CD4-positive, alpha-beta memory T cell (primary cell): ENCODE measurements around the gene VWA2. TPM values are rescaled to one million over a fixed set of nuclear protein-coding genes. Genes with fewer than 3 reads are reported as not detected.

Experiments used
- CTCF ChIA-PET: fragments of 350-600 bp; sonication (Branson Sonifier 250); formaldehyde crosslinking; loops from one replicate; lab custom pipeline; 2021; ENCODE audit warnings: inconsistent platforms; ENCODE audit not compliant: partially characterized antibody; lab: Charles Lee
- POLR2A ChIA-PET: fragments of 350-600 bp; sonication (Branson Sonifier 250); formaldehyde crosslinking; loops from one replicate; lab custom pipeline; 2021; ENCODE audit not compliant: partially characterized antibody; lab: Charles Lee
- DNase-seq, 5 donors: peaks; one replicate each; pipeline versions ENCODE4 v3.0.0 to v3.0.0-alpha.2; 2020 to 2022; ENCODE audit warnings: mixed read lengths in 1 of 5
- H3K27ac ChIP-seq: one replicate; pipeline ENCODE4 v1.7.0; 2013; ENCODE audit warnings: low read depth, low read length
- H3K27me3 ChIP-seq: 2 replicates; pipeline ENCODE4 v1.7.0; 2013; ENCODE audit warnings: mild to moderate bottlenecking, low read length, moderate library complexity; ENCODE audit not compliant: insufficient read depth
- H3K36me3 ChIP-seq: 2 replicates; pipeline ENCODE4 v1.7.0; 2013; ENCODE audit warnings: mild to moderate bottlenecking, low read length, moderate library complexity; ENCODE audit not compliant: insufficient read depth
- H3K4me1 ChIP-seq: 2 replicates; pipeline ENCODE4 v1.7.0; 2013; ENCODE audit warnings: mild to moderate bottlenecking, low read length, moderate library complexity; ENCODE audit not compliant: insufficient read depth
- H3K4me3 ChIP-seq, 2 donors: one replicate each; pipeline ENCODE4 v1.7.0; 2013; ENCODE audit warnings: low read length in 2 of 2, mild to moderate bottlenecking in 1 of 2
- H3K9me3 ChIP-seq, 2 donors: one replicate each; pipeline ENCODE4 v1.7.0; 2013; ENCODE audit warnings: low read length in 2 of 2, control low read depth in 1 of 2; ENCODE audit not compliant: control insufficient read depth in 1 of 2
- H3K27ac Mint-ChIP-seq, 7 donors: one replicate each; pipeline ENCODE4 v1.8.0; 2020 to 2021; ENCODE audit warnings: mixed read lengths in 7 of 7, mild to moderate bottlenecking in 6 of 7, inconsistent platforms in 3 of 7, moderate library complexity in 3 of 7
- H3K27me3 Mint-ChIP-seq, 2 donors: one replicate each; pipeline ENCODE4 v1.8.0; 2020 to 2021; ENCODE audit warnings: mixed read lengths in 2 of 2
- H3K36me3 Mint-ChIP-seq, 2 donors: one replicate each; pipeline ENCODE4 v1.8.0; 2020 to 2021; ENCODE audit warnings: mixed read lengths in 2 of 2, inconsistent platforms in 1 of 2, mild to moderate bottlenecking in 1 of 2
- H3K4me1 Mint-ChIP-seq, 4 donors: one replicate each; pipeline ENCODE4 v1.8.0; 2020 to 2021; ENCODE audit warnings: mixed read lengths in 4 of 4, mild to moderate bottlenecking in 1 of 4
- H3K4me3 Mint-ChIP-seq, 8 donors: one replicate each; pipeline ENCODE4 v1.8.0; 2020 to 2021; ENCODE audit warnings: mixed read lengths in 8 of 8, mild to moderate bottlenecking in 7 of 8, moderate library complexity in 6 of 8, inconsistent platforms in 3 of 8
- H3K9me3 Mint-ChIP-seq, 8 donors: one replicate each; pipeline ENCODE4 v1.8.0; 2020 to 2021; ENCODE audit warnings: mixed read lengths in 8 of 8, mild to moderate bottlenecking in 5 of 8, inconsistent platforms in 3 of 8, moderate library complexity in 1 of 8
- intact Hi-C: fragments of 100-400 bp; cut with micrococcal nuclease; formaldehyde crosslinking; loops from one replicate; pipeline ENCODE4 v1.15.1; 2023
- polyA plus RNA-seq, 2 donors: library from polyadenylated mRNA; unstranded; fragments of 300-500 nt; fragmentation: Illumina TruSeq; gene quantifications; one replicate each; pipeline ENCODE4 v1.2.3, GENCODE V29; 2021
- total RNA-seq, 2 experiments: library from RNA; stranded (reverse); gene quantifications; one replicate each; pipeline ENCODE4 v1.2.3, GENCODE V29; 2021

VWA2 gene
- total and polyA plus RNA-seq, 4 experiments from 2014 or later = not detected

DNA sequence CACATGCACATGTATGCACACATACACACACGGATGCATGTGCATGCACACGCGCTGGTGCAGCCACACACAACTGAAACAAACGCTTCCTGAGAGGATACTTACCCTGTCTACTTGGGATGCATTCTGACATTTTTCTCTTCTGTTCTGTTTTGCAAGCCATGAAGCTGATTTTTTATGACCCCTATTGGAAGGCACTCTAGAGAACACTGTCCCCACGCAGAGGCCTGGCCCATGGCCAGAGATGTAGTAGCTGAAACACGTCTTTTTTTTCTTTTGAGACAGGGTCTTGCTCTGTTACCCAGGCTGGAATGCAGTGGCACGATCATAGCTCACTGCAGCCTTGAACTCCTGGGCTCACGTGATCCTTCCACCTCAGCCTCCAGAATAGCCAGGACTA, 47.9 kb downstream of the VWA2 start:
- Histone ChIP-seq H3K27me3 (no peaks in the 10 kb centered on the region), H3K4me3 (no peak overlapping the region), H3K27ac (no peak overlapping the region), H3K9me3 (no peaks in the 10 kb centered on the region), H3K4me1 (no peaks in the 10 kb centered on the region), H3K36me3 (no peaks in the 10 kb centered on the region)
- intact Hi-C loops = no loop called here
- H3K9me3 Mint-ChIP-seq = peaks cover 0 to 1% (median 0%) of the 10 kb centered on the region in 8 donors
- peaks cover 0 to 2% of the 10 kb centered on the region in 2 donors for H3K27me3 Mint-ChIP-seq
- no peaks in the 10 kb centered on the region for H3K4me1 Mint-ChIP-seq
- no peaks in the 10 kb centered on the region for H3K36me3 Mint-ChIP-seq
- CTCF ChIA-PET = interaction anchor here (0.7 kb wide), 1 partner anchor 18 kb away, joined by 3 read pairs; no protein-coding TSS in a partner anchor
- POLR2A ChIA-PET = no interaction called here
- H3K27ac Mint-ChIP-seq = no peak overlapping the region
- DNase-seq = no peak
- H3K4me3 Mint-ChIP-seq = no peak overlapping the region

DNA sequence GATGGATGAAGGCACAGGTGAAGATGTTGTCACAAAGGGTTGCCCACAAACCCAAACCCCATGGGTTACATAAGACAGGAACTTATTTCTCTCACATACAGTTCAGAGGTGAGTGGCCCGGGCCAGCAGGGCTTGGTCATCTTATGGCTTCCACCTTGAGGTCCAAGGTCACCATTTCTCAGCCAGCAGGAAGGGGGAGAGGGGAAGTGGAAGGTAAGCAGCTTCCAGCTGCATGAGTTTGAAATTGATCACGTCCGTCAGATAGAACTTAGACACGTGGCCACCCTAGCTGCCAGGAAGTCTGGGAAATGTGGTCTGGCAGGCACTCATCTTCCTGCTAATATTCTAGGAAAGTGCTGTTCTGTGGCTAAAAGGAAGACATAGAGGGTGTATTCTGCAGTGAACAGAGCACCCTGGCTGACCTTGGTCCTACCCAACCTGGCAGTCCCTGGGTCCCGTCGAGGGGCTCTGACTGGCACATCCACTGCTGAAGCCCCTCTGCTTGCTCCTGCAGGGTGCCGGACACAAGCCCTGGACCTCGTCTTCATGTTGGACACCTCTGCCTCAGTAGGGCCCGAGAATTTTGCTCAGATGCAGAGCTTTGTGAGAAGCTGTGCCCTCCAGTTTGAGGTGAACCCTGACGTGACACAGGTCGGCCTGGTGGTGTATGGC, 49.5 kb downstream of the VWA2 start:
- peaks cover 0 to 1% (median 0%) of the 10 kb centered on the region in 8 donors for H3K9me3 Mint-ChIP-seq
- no peak overlapping the region for H3K27ac Mint-ChIP-seq
- Histone ChIP-seq H3K9me3 (no peaks in the 10 kb centered on the region), H3K27ac (no peak overlapping the region), H3K27me3 (no peaks in the 10 kb centered on the region), H3K4me3 (no peak overlapping the region), H3K4me1 (no peaks in the 10 kb centered on the region), H3K36me3 (no peaks in the 10 kb centered on the region)
- H3K4me1 Mint-ChIP-seq = no peaks in the 10 kb centered on the region
- DNase-seq = no peak
- ChIA-PET POLR2A (no interaction called here), CTCF (interaction anchor here (2.4 kb wide), 1 partner anchor 16 kb away, joined by 10 read pairs; no protein-coding TSS in a partner anchor)
- no peaks in the 10 kb centered on the region for H3K36me3 Mint-ChIP-seq
- intact Hi-C loops = no loop called here
- no peak overlapping the region for H3K4me3 Mint-ChIP-seq
- H3K27me3 Mint-ChIP-seq = peaks cover 0 to 2% of the 10 kb centered on the region in 2 donors

GRCh38 chr10:114289096-114289436, 50.0 kb downstream of the VWA2 start:
- no peak overlapping the region for H3K27ac Mint-ChIP-seq
- H3K4me1 Mint-ChIP-seq = no peaks in the 10 kb centered on the region
- H3K9me3 ChIP-seq = no peaks in the 10 kb centered on the region
- no peaks in the 10 kb centered on the region for H3K4me1 ChIP-seq
- ChIA-PET POLR2A (no interaction called here), CTCF (interaction anchor here (2.4 kb wide), 1 partner anchor 15 kb away, joined by 10 read pairs; no protein-coding TSS in a partner anchor)
- H3K4me3 ChIP-seq = no peak overlapping the region
- no peak overlapping the region for H3K4me3 Mint-ChIP-seq
- peaks cover 0 to 1% (median 0%) of the 10 kb centered on the region in 8 donors for H3K9me3 Mint-ChIP-seq
- H3K36me3 ChIP-seq = no peaks in the 10 kb centered on the region
- intact Hi-C loops = no loop called here
- H3K27me3 ChIP-seq = no peaks in the 10 kb centered on the region
- no peaks in the 10 kb centered on the region for H3K36me3 Mint-ChIP-seq
- DNase-seq = no peak
- peaks cover 0 to 2% of the 10 kb centered on the region in 2 donors for H3K27me3 Mint-ChIP-seq
- no peak overlapping the region for H3K27ac ChIP-seq

DNA sequence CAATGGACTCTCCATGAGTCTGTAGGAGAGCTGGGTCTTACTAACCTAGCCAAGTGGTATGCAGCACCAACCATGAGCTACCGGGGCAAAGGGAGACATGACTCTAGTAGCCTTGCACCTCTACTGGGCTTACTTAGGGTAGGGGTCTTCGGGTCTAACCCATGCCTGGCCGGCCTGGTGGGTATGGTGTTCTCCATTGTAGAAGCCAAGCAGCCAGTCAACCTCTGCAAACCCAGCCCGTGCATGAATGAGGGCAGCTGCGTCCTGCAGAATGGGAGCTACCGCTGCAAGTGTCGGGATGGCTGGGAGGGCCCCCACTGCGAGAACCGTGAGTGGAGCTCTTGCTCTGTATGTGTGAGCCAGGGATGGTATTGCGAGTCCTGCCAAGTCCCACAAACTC, 51.0 kb downstream of the VWA2 start:
- no peak overlapping the region for H3K27ac Mint-ChIP-seq
- Histone ChIP-seq H3K4me3 (no peak overlapping the region), H3K27ac (no peak overlapping the region), H3K36me3 (no peaks in the 10 kb centered on the region), H3K27me3 (no peaks in the 10 kb centered on the region), H3K9me3 (no peaks in the 10 kb centered on the region), H3K4me1 (no peaks in the 10 kb centered on the region)
- no peak for DNase-seq
- H3K36me3 Mint-ChIP-seq = peaks cover 5 to 9% of the 10 kb centered on the region in 2 donors
- peaks cover 0 to 7% (median 6%) of the 10 kb centered on the region in 8 donors for H3K9me3 Mint-ChIP-seq
- H3K4me1 Mint-ChIP-seq = no peaks in the 10 kb centered on the region
- ChIA-PET CTCF (interaction anchor here (2.4 kb wide), 1 partner anchor 14 kb away, joined by 10 read pairs; no protein-coding TSS in a partner anchor), POLR2A (no interaction called here)
- peaks cover 0 to 2% of the 10 kb centered on the region in 2 donors for H3K27me3 Mint-ChIP-seq
- intact Hi-C loops = no loop called here
- H3K4me3 Mint-ChIP-seq = no peak overlapping the region

- no peaks in the 10 kb centered on the region for H3K27me3 ChIP-seq
- intact Hi-C loops = no loop called here
- H3K4me3 ChIP-seq = no peak overlapping the region
- no peak overlapping the region for H3K4me3 Mint-ChIP-seq
- H3K36me3 ChIP-seq = no peaks in the 10 kb centered on the region
- no peaks in the 10 kb centered on the region for H3K4me1 ChIP-seq
- no peaks in the 10 kb centered on the region for H3K4me1 Mint-ChIP-seq
- ChIA-PET POLR2A (no interaction called here), CTCF (interaction anchor here (2.4 kb wide), 1 partner anchor 13 kb away, joined by 10 read pairs; no protein-coding TSS in a partner anchor)
- H3K36me3 Mint-ChIP-seq = peaks cover 14 to 19% of the 10 kb centered on the region in 2 donors
- H3K27ac Mint-ChIP-seq = no peak overlapping the region
- no peak overlapping the region for H3K27ac ChIP-seq
- DNase-seq = no peak
- H3K9me3 ChIP-seq = peaks cover 0 to 3% of the 10 kb centered on the region in 2 donors
- H3K9me3 Mint-ChIP-seq = peaks cover 0 to 17% (median 16%) of the 10 kb centered on the region in 8 donors
- no peaks in the 10 kb centered on the region for H3K27me3 Mint-ChIP-seq
These were observed 52.0 kb downstream of the VWA2 start for GRCh38 chr10:114291076-114291475.

- no peak for DNase-seq
- CTCF ChIA-PET = no interaction called here
- Histone ChIP-seq H3K27ac (no peak overlapping the region), H3K27me3 (no peaks in the 10 kb centered on the region), H3K4me3 (no peak overlapping the region), H3K4me1 (no peaks in the 10 kb centered on the region), H3K9me3 (peaks cover 0 to 5% of the 10 kb centered on the region in 2 donors), H3K36me3 (no peaks in the 10 kb centered on the region)
- H3K4me1 Mint-ChIP-seq = no peaks in the 10 kb centered on the region
- no peak overlapping the region for H3K4me3 Mint-ChIP-seq
- H3K9me3 Mint-ChIP-seq = peaks cover 0 to 22% (median 19%) of the 10 kb centered on the region in 8 donors
- H3K27me3 Mint-ChIP-seq = no peaks in the 10 kb centered on the region
- no peak overlapping the region for H3K27ac Mint-ChIP-seq
- intact Hi-C loops = no loop called here
- POLR2A ChIA-PET = no interaction called here
- H3K36me3 Mint-ChIP-seq = peaks cover 18 to 23% of the 10 kb centered on the region in 2 donors
These were observed 52.5 kb downstream of the VWA2 start for GRCh38 chr10:114291516-114291915.

DNA sequence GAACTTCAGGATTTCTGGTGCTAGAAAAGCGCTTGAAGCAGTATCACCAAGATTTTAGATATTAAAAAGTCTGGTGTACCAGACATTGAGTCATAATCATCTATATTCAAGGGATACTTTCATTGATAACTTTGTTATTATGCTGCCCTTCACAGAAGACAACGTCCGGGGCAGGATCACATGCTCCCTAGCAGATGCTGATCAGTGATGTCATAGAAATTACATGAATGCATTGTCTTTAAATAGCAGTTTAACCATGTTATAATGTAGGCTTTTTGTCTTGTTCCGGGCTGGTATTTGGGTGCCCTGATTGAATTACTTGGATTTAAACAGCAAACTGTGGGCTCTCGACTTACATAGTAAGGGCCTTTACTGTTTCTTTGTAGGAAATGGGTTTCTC, 54.0 kb downstream of the VWA2 start:
- H3K9me3 ChIP-seq = peaks cover 0 to 5% of the 10 kb centered on the region in 2 donors
- H3K27ac ChIP-seq = no peak overlapping the region
- Mint-ChIP-seq H3K4me3 (no peak overlapping the region), H3K4me1 (no peaks in the 10 kb centered on the region), H3K36me3 (peaks cover 30 to 37% of the 10 kb centered on the region in 2 donors), H3K27me3 (no peaks in the 10 kb centered on the region), H3K27ac (no peak overlapping the region), H3K9me3 (peaks cover 0 to 26% (median 23%) of the 10 kb centered on the region in 8 donors)
- H3K4me1 ChIP-seq = no peaks in the 10 kb centered on the region
- ChIA-PET POLR2A (no interaction called here), CTCF (interaction anchor here (2.0 kb wide), 1 partner anchor 11 kb away, joined by 5 read pairs; no protein-coding TSS in a partner anchor)
- DNase-seq = no peak
- no peaks in the 10 kb centered on the region for H3K27me3 ChIP-seq
- no peak overlapping the region for H3K4me3 ChIP-seq
- no peaks in the 10 kb centered on the region for H3K36me3 ChIP-seq
- intact Hi-C loops = no loop called here
